GM19463 (cell line): ENCODE measurements around the gene CCBE1.
"Not testable (repeated sequence)": the region's sequence is repeated elsewhere in the genome, so short reads cannot be mapped to it uniquely, and the experiment has no call there.

Source experiments
- ATAC-seq: cut with Tn5 transposase; IDR thresholded peaks from one replicate; pipeline ENCODE4 v1.9.1; 2021; ENCODE audit warnings: mild to moderate bottlenecking, moderate library complexity; ENCODE audit not compliant: unreplicated experiment

CCBE1 gene

GRCh38 chr18:59715966-59716369, 18.7 kb upstream of the CCBE1 start:
- no peak for ATAC-seq

DNA sequence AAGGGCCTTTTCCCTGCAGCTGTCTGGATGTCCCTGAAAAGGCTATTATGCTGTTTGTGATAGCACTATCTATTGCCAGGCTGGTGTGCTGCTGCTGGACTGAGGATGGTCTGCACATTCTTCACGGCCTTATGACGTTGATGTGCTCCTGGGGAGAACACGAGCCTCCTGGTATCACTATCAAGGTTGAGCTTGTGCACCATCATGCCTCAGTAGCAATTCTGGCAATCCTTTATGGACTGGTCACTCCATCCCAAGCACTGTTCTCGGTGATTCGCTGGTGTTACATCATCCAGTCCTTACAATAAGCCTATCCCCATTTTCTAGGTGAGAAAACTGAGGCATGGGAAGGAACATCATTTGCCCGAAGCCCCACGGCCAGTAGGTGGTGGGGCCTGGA, 18.2 kb upstream of the CCBE1 start:
- no peak for ATAC-seq

DNA sequence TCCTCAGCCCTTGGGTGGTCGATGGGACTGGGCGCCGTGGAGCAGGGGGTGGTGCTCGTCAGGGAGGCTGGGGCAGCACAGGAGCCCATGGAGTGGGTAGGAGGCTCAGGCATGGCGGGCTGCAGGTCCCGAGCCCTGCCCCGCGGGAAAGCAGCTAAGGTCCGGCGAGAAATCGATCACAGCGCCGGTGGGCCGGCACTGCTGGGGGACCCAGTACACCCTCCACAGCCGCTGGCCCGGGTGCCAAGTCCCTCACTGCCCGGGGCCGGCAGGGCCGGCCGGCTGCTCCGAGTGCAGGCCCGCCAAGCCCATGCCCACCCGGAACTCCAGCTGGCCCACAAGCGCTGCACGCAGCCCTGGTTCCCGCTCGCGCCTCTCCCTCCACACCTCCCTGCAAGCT, 16.9 kb upstream of the CCBE1 start:
- not testable (repeated sequence) for ATAC-seq

- no peak for ATAC-seq
Measured at GRCh38 chr18:59712311-59712710, 15.1 kb upstream of the CCBE1 start.

DNA sequence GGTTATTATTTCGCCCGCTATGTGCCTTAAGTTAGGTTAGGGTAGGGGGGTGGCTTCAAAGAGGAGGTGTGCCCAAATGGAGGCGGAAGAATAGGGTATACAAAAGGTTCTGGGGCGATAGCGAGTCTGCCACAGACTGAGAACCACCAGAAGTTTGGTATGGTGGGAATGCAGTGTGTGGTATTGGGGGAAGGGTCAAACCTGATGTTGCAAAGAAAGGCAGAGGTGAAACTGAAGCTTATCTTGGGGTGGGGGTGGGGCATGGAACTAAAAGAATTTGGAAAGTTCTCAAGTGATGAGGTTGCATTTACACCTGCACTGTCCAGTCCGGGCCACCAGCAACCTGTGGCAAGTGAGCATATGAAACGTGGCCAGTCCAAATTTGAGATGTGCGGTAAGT, 11.8 kb upstream of the CCBE1 start:
- ATAC-seq: no peak

DNA sequence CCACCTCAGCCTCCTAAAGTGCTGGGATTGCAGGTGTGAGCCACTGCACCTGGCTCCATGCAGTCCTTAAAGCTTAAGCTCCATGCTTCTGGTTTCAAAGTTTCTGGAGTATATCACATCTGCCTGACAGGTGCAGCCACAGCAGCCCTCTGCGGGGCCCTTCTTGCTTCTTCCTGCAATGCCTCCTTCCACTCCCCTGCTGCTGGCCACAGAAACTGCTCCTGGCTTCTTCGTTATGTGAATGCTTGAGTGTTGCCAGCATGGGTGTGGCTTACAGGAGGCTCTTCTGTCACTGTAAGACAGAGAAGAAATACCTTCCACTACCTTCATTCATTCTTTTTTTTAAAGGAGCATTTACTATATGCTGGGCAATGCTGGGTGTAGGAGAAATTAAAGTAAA, 10.1 kb upstream of the CCBE1 start:
- no peak for ATAC-seq

DNA sequence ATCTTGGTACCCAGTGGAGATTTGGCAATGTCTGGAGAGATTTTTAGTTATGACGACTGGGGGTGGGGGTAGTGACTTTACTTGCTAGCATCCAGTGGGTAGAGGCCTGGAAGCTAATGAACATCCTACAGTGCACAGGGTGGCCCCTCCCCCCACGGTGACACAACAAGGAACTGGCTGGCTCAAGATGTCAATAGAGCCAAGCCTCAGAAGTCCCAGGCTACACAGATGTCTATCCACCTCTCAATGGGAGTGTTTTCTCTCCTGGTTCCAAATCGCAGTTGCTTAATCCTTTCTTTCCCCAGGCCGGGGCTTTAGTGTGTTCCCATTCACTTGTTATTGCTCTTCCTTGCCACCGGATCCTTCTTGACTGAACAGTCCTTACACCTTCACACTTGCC, 9.3 kb upstream of the CCBE1 start:
- ATAC-seq: no peak

DNA sequence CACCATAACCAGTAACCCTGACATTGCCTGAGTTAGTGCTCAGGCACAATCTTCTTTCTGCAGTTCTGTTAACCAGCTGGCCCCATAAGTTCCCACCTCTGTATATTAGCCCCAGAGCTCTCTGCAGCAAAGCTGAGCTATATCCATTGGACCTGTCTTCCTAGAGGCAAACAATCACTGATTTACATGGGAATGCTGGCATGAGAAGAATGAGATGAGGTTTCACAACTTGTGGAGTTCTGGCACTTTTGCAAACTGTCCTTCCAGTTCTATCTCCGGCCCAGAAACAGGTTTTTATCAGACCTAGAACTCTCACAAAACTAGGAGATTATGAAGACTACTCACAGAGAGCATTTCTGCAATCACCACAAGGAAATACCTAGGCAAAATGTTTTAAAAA, 7.9 kb upstream of the CCBE1 start:
- ATAC-seq: no peak

DNA sequence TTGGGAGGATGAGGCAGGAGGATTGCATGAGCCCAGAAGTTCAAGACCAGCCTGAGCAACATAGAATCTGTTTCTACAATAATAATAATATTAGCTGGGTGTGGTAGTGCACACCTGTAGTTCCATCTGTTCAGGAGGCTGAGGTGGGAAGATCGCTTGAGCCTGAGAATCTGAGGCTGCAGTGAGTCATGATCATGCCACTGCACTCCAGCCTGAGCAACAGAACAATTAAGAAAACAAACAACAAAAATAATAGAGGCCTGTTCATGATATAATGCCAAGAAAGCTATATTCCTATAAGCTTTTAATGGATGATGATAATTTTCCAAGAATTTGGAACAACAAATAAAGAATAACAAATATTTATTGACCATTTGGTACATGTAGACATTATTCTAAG, 6.9 kb upstream of the CCBE1 start:
- no peak for ATAC-seq

DNA sequence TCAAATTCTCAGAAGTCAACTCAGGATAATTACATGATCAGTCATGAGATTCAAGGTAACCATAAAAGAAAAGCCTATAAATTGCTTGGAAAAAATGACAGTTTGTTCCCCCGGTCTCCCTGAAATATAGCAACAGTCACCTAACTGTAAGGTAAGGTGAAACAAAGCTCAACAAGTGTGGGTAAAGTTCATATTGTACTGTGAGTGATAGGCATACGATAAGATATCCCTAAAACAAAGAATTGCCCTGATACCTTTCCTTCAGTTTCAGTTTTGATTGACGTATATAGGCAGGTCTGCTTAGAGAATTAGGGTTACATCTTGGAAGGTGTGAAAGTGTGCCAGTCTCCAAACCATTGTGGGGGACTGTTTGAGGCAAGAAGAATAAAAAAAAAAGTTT, 4.0 kb upstream of the CCBE1 start:
- ATAC-seq: no peak

GRCh38 chr18:59700535-59700967, 3.3 kb upstream of the CCBE1 start:
- ATAC-seq: no peak

DNA sequence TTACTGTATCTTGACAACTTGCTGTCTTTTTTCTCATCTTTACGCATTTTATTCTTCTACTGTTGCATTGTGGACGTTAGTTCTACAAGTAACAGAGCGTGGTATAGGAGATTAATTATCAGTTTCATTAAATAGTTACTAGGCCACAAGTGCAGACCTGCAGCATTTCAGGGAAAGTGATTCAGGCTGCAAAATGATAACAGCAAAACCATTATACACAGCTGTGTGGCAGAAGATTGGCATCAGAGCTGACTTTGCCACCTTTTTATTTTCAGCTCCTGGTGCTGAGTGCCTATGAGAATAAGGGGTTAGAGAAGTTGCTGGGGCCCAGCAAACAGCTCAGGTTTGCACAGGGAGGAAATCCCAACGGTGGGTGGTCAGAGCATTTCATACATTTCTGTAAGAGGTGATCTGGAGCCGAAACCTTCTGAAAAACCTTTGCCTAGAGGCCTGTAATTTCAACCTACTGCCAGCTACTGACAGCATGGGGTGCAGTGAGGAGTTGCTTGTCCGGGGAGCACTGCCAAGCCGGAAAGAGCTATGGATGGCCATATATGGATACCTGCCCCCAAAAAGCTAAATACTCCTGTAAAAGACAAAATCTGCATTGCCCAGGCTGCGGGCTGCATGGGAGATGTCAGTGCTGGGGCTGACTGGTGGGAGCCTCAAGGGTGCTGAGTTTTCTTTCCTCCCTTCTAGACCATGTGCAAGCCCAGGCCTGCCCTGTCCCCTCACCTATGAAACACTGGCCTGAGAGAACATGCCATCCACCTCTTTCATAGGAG, 2.7 kb upstream of the CCBE1 start:
- ATAC-seq: no peak

DNA sequence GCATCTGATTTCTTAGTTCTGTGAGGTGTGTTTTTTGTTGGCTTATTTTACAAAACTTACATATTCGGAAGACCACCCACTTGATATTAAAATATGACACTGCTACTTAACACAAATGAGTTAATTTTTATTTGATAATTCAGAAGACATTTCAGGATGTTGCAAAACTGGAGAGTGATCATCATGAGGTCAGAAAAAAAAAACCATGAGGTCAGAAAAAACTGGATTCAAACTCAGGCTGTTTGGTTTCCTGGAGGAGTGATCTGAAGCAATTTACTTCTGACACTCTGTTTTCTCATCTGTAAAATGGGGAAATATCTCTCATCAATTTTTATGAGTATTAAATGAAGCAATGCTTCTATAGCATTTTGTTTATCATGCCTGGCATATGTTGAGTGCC, 1.8 kb upstream of the CCBE1 start:
- no peak for ATAC-seq

DNA sequence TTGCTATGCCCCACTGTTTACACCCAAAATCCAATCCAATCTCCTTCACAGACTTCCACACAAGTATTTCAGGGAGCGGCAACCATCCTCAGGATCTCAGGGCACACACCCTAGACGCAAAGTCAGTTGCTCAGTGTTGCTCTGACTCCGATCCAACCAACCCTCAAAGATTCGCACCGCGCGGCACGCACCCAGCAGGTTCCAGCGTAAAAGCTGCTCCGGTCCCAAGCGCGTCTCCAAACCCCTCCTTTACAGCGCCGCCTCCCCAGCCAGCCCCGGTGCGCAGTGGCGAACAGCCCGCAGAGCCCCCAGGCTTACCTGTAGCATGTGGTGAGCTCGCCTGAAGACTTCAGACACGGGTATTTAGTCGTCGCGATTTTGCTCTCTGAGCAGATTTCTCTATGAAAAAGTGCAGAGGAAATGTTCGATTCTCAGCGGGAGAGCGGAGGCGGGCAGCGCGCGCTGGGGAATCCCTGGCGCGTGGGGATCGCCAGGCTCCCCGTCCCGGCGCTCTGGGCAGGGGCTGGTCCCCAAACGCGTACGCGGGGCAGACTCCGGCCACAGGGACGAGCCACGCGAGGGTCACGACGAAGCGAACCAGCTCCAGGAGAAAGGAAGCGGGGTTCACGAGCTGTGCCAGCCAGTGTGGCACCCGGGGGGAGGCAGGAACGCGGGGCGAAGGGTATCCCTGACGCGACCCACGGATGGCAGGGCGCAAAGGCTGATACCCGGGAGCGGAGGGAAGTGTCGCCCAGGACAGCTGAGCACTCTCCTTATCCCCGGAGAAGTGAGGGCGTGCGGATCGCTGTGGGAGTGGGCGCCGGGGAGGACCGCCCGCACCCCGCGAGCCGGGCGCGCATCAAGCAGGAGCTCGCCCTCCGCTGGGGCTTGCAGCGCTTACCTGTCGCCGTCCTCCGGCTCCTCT, 650 bp downstream of the CCBE1 start:
- peak; percentile 26 for ATAC-seq

DNA sequence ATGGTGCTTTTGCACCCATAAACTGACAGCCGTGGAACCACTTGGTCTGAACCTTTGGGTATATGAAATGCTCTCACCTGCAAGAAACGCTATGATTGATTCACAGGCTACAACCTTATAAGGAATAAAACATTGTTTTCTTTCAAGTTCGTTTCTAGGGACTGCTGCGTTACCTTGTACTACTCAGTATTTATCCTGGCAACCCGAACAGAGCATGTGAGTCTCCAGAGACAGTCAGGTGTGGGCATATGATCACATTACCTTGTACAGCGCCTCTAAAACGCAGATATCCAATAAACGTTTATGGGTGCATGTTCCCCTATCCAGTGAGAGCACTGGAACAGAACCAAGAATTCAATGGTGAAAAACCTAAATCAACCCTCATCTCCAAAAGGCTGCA, 1.7 kb downstream of the CCBE1 start:
- ATAC-seq: no peak

DNA sequence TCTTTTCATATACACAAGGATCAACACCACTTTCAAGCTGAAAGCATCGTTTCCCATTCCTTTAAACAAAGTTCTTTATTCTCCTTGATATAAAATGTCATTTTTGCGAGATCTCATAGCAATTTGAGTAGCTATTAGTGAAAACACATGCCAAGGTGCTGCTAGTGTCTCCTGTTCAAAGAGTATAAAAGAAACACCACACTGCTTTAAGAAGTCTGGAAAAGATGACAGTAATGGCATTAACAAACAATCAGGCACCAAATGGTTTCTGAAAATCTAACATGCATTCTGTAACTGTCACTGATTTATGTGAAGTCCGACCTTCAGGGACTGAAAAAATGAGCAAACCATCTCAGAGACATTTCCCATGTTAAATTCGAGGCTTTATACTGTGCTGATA, 2.4 kb downstream of the CCBE1 start:
- no peak for ATAC-seq

DNA sequence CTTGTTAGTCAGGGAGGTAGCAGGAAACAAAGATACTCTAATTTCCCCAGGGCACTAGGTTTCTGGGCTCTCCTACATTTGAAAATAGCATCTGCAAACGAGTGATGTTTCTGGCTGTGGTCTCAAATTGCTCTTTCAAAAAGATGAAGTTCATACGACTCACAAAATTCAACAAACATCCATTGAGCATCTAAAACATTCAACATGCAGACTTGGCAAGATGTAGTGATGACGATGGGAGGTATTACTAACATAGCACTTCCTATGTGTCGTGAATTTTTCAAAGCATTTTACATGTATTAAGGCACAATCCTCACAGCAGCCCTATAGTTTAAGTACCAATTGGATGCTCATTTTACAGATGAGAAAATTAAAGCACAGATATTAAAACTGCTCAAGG, 5.2 kb downstream of the CCBE1 start:
- ATAC-seq: no peak

GRCh38 chr18:59690996-59691395, 6.2 kb downstream of the CCBE1 start:
- ATAC-seq: no peak

DNA sequence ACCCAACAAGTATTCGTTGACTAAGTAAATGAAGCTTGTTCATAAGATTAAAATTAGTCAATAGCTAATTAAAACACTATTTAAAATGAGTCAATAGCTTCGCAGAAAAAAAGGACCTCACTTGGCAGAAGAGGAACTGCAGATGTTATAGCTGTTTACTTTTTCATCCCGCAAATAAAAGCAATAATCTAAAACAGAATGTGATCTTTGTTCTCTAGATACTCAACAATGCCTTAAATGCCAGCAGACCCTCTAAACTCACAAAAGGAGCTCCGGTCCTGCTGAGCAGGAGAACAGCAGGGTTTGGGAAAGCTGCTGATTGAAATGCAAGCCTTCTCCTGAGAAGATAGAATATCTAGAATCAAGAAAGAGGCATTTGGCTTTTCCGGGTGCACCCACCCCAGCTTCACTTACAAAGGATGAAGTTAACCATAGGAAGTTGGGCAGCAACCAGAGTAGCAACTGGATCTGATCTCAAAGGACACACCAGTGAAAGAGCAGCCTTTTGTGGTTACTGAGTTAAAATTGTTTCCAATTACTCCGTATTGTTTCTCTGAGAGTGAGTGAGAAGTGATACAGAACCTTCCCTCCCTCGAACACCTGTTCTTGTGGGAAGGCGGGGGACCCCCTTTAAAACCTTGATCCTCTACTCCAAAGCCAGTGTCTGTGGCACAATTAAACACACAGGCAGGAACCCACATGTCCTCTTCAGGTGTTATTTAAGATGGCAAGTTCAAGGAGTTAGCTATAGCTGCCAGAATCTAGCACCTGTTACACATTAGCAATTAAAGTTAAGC, 6.8 kb downstream of the CCBE1 start:
- no peak for ATAC-seq

GRCh38 chr18:59689756-59690155, 7.5 kb downstream of the CCBE1 start:
- no peak for ATAC-seq

- ATAC-seq: no peak
Measured at GRCh38 chr18:59686260-59686659, 11.0 kb downstream of the CCBE1 start.
